ENCODE measurements around the gene EHD2. TPM values are rescaled to one million over a fixed set of nuclear protein-coding genes. Genes with fewer than 3 reads are reported as not detected.
"Not testable (repeated sequence)": the region's sequence is repeated elsewhere in the genome, so short reads cannot be mapped to it uniquely, and the experiment has no call there.

EHD2 gene
- total and polyA plus RNA-seq, 2 donors (not counting 1 experiment from before 2014, with no cell fraction given) = 97.0 to 192 TPM

- Histone ChIP-seq H3K9me3 (ENCODE audit: control insufficient read depth, insufficient read depth, low read depth, low read length) (no peaks in the 10 kb centered on the region), H3K4me2 (ENCODE audit: extremely low read depth, insufficient read depth, low read length) (peak overlapping the region; percentile 53), H4K20me1 (ENCODE audit: control insufficient read depth, extremely low read depth, insufficient read depth, low read length) (no peaks in the 10 kb centered on the region), H2AFZ (ENCODE audit: low read length) (no peak overlapping the region), H3K4me1 (ENCODE audit: control insufficient read depth, extremely low read depth, insufficient read depth, low read length) (peaks cover 24% of the 10 kb centered on the region), H3K36me3 (ENCODE audit: control insufficient read depth, insufficient read depth, low read length) (no peaks in the 10 kb centered on the region), H3K9ac (ENCODE audit: insufficient read depth, low read length) (peak overlapping the region; percentile 67), H3K27me3 (ENCODE audit: control insufficient read depth, insufficient read depth, low read length) (no peaks in the 10 kb centered on the region), H3K27ac (ENCODE audit: insufficient read depth, low read length) (peak overlapping the region; percentile 96), H3K79me2 (ENCODE audit: control insufficient read depth, insufficient read depth, low read length) (peaks cover 51% of the 10 kb centered on the region), H3K4me3 (replicated peaks in 1 of 4; ENCODE audit: control extremely low read depth in 1 of 4, insufficient read depth in 1 of 4, low read depth in 3 of 4, low read length in 4 of 4) (peak overlapping the region in 3 of 4 experiments; percentile 1 to 31 (median 20))
- TF ChIP-seq CTCF (conservative IDR thresholded peaks at IDR 0.05 in 1 of 2, IDR thresholded peaks at IDR 0.05 in 1 of 2; ENCODE audit: low read depth in 1 of 2, low read length in 2 of 2) (no peak), EZH2 (IDR thresholded peaks at IDR 0.05; ENCODE audit: low read length, missing control alignments) (no peak)
- DNase-seq (ENCODE audit: low read depth in 2 of 2) = peak; percentile 99 to 100
These were observed 49.1 kb upstream of the EHD2 start for GRCh38 chr19:47663911-47664771.

- peaks cover 34% of the 10 kb centered on the region for H3K79me2 ChIP-seq (ENCODE audit: control insufficient read depth, insufficient read depth, low read length)
- H2AFZ ChIP-seq (ENCODE audit: low read length) = not testable (repeated sequence)
These were observed 44.7 kb upstream of the EHD2 start for GRCh38 chr19:47668556-47668955.

GRCh38 chr19:47670736-47671135 lies 42.5 kb upstream of the EHD2 start:
- Histone ChIP-seq H3K27ac (ENCODE audit: insufficient read depth, low read length) (no peak overlapping the region), H4K20me1 (ENCODE audit: control insufficient read depth, extremely low read depth, insufficient read depth, low read length) (peaks cover 2% of the 10 kb centered on the region), H3K4me2 (ENCODE audit: extremely low read depth, insufficient read depth, low read length) (no peak overlapping the region), H3K79me2 (ENCODE audit: control insufficient read depth, insufficient read depth, low read length) (peaks cover 22% of the 10 kb centered on the region), H3K9ac (ENCODE audit: insufficient read depth, low read length) (no peak overlapping the region), H3K36me3 (ENCODE audit: control insufficient read depth, insufficient read depth, low read length) (peaks cover 5% of the 10 kb centered on the region), H2AFZ (ENCODE audit: low read length) (no peak overlapping the region), H3K9me3 (ENCODE audit: control insufficient read depth, insufficient read depth, low read depth, low read length) (no peaks in the 10 kb centered on the region), H3K27me3 (ENCODE audit: control insufficient read depth, insufficient read depth, low read length) (no peaks in the 10 kb centered on the region), H3K4me3 (replicated peaks in 1 of 4; ENCODE audit: control extremely low read depth in 1 of 4, insufficient read depth in 1 of 4, low read depth in 3 of 4, low read length in 4 of 4) (no peak overlapping the region), H3K4me1 (ENCODE audit: control insufficient read depth, extremely low read depth, insufficient read depth, low read length) (no peaks in the 10 kb centered on the region)
- TF ChIP-seq EZH2 (IDR thresholded peaks at IDR 0.05; ENCODE audit: low read length, missing control alignments) = no peak
- TF ChIP-seq CTCF (conservative IDR thresholded peaks at IDR 0.05 in 1 of 2, IDR thresholded peaks at IDR 0.05 in 1 of 2; ENCODE audit: low read depth in 1 of 2, low read length in 2 of 2) = no peak
- DNase-seq (ENCODE audit: low read depth in 2 of 2) = no peak

More at GRCh38 chr19:47668556-47668955, 44.7 kb upstream of the EHD2 start:
- H3K9ac ChIP-seq (ENCODE audit: insufficient read depth, low read length); H3K27me3 ChIP-seq (ENCODE audit: control insufficient read depth, insufficient read depth, low read length); H3K4me1 ChIP-seq (ENCODE audit: control insufficient read depth, extremely low read depth, insufficient read depth, low read length); H3K4me3 ChIP-seq (replicated peaks in 1 of 4; ENCODE audit: control extremely low read depth in 1 of 4, insufficient read depth in 1 of 4, low read depth in 3 of 4, low read length in 4 of 4); H3K9me3 ChIP-seq (ENCODE audit: control insufficient read depth, insufficient read depth, low read depth, low read length); H4K20me1 ChIP-seq (ENCODE audit: control insufficient read depth, extremely low read depth, insufficient read depth, low read length); H3K4me2 ChIP-seq (ENCODE audit: extremely low read depth, insufficient read depth, low read length); H3K36me3 ChIP-seq (ENCODE audit: control insufficient read depth, insufficient read depth, low read length); H3K27ac ChIP-seq (ENCODE audit: insufficient read depth, low read length); DNase-seq (ENCODE audit: low read depth in 2 of 2): not testable (repeated sequence)
